ENCODE data around the gene PIP5K1C.

- no peak for TF ChIP-seq POLR2AphosphoS5 (IDR thresholded peaks at IDR 0.05)
- TF ChIP-seq, protein P1, sequence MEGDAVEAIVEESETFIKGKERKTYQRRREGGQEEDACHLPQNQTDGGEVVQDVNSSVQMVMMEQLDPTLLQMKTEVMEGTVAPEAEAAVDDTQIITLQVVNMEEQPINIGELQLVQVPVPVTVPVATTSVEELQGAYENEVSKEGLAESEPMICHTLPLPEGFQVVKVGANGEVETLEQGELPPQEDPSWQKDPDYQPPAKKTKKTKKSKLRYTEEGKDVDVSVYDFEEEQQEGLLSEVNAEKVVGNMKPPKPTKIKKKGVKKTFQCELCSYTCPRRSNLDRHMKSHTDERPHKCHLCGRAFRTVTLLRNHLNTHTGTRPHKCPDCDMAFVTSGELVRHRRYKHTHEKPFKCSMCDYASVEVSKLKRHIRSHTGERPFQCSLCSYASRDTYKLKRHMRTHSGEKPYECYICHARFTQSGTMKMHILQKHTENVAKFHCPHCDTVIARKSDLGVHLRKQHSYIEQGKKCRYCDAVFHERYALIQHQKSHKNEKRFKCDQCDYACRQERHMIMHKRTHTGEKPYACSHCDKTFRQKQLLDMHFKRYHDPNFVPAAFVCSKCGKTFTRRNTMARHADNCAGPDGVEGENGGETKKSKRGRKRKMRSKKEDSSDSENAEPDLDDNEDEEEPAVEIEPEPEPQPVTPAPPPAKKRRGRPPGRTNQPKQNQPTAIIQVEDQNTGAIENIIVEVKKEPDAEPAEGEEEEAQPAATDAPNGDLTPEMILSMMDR (IDR thresholded peaks at IDR 0.05; ENCODE audit: poor library complexity, severe bottlenecking) = no peak
- TF ChIP-seq MXI1 (conservative IDR thresholded peaks at IDR 0.05; ENCODE audit: poor library complexity, severe bottlenecking) = no peak
- TF ChIP-seq EZH2 (IDR thresholded peaks at IDR 0.05; ENCODE audit: borderline replicate concordance, insufficient read depth, low read length, poor library complexity, severe bottlenecking) = no peak
- no peak for TF ChIP-seq TAF1 (IDR thresholded peaks at IDR 0.05; ENCODE audit: low read depth)
Measured at GRCh38 chr19:3609779-3610719, 90.2 kb downstream of the PIP5K1C start.
